ENCODE measurements around the gene FAM72C.
"Not testable (repeated sequence)": the region's sequence is repeated elsewhere in the genome, so short reads cannot be mapped to it uniquely, and the experiment has no call there.

The FAM72C gene

GRCh38 chr1:143971924-143972700 lies at the start of gene FAM72C:
Gene FAM72C (minus strand): TSS chr1:143971986. CDS start chr1:143971141, 845 bp downstream.
- DNase-seq = not testable (repeated sequence)

GRCh38 chr1:144020001-144020738 lies 48.4 kb upstream of the FAM72C start:
- not testable (repeated sequence) for DNase-seq

- not testable (repeated sequence) for DNase-seq
Observed at GRCh38 chr1:144019101-144019500, 47.3 kb upstream of the FAM72C start.

GRCh38 chr1:144015180-144015966 lies 43.6 kb upstream of the FAM72C start:
- DNase-seq = not testable (repeated sequence)

- DNase-seq = not testable (repeated sequence)
Observed at GRCh38 chr1:144014528-144014927, 42.7 kb upstream of the FAM72C start.

- DNase-seq = not testable (repeated sequence)
Observed at GRCh38 chr1:144014121-144014520, 42.3 kb upstream of the FAM72C start.

- DNase-seq = not testable (repeated sequence)
Observed at GRCh38 chr1:144012168-144012733, 40.5 kb upstream of the FAM72C start.

GRCh38 chr1:144009410-144009809 lies 37.6 kb upstream of the FAM72C start:
- DNase-seq = not testable (repeated sequence)

GRCh38 chr1:144004259-144004658 lies 32.5 kb upstream of the FAM72C start:
- DNase-seq = not testable (repeated sequence)

- not testable (repeated sequence) for DNase-seq
Observed at GRCh38 chr1:144003306-144004029, 31.7 kb upstream of the FAM72C start.

GRCh38 chr1:144002141-144002881 lies 30.5 kb upstream of the FAM72C start:
- DNase-seq = not testable (repeated sequence)

- not testable (repeated sequence) for DNase-seq
Observed at GRCh38 chr1:144001077-144001476, 29.3 kb upstream of the FAM72C start.

- not testable (repeated sequence) for DNase-seq
Observed at GRCh38 chr1:143996020-143996419, 24.2 kb upstream of the FAM72C start.

- not testable (repeated sequence) for DNase-seq
Observed at GRCh38 chr1:143993301-143993907, 21.6 kb upstream of the FAM72C start.

- not testable (repeated sequence) for DNase-seq
Observed at GRCh38 chr1:143990699-143991098, 18.9 kb upstream of the FAM72C start.

GRCh38 chr1:143989719-143990118 lies 17.9 kb upstream of the FAM72C start:
- DNase-seq = not testable (repeated sequence)

GRCh38 chr1:143989427-143989712 lies 17.6 kb upstream of the FAM72C start:
- not testable (repeated sequence) for DNase-seq

GRCh38 chr1:143988602-143989426 lies 17.0 kb upstream of the FAM72C start:
- DNase-seq = not testable (repeated sequence)

GRCh38 chr1:143987868-143988267 lies 16.1 kb upstream of the FAM72C start:
- not testable (repeated sequence) for DNase-seq
